K562 (cell line): ENCODE results near the gene VEGFB. TPM values are rescaled to one million over a fixed set of nuclear protein-coding genes. Genes with fewer than 3 reads are reported as not detected.

Experiments
- ASH1L ChIP-seq: fragments of 450-650 bp; IDR thresholded peaks from 2 replicates; pipeline ENCODE4 v1.6.1; 2018; ENCODE audit warnings: borderline replicate concordance, mild to moderate bottlenecking, low read depth; ENCODE audit not compliant: partially characterized antibody
- DDX20 ChIP-seq: fragments of 450-650 bp; IDR thresholded peaks from 2 replicates; pipeline ENCODE4 v1.6.1; 2016; ENCODE audit warnings: missing genetic modification characterization, low read depth, mild to moderate bottlenecking, missing compliant biosample characterization, moderate library complexity
- EGR1 ChIP-seq: fragments of 450-650 bp; conservative IDR thresholded peaks from 2 replicates; pipeline ENCODE4 v1.6.1; 2017; ENCODE audit warnings: mild to moderate bottlenecking
- HDAC2 ChIP-seq: fragments of 450-650 bp; IDR thresholded peaks from 2 replicates; pipeline ENCODE4 v1.6.1; 2016; ENCODE audit warnings: mild to moderate bottlenecking
- HNRNPL ChIP-seq: fragments of 200-400 bp; formaldehyde crosslinking; IDR thresholded peaks from 2 replicates; pipeline ENCODE4 v1.6.1; 2017; ENCODE audit warnings: low read depth, mild to moderate bottlenecking, low read length
- NFIX ChIP-seq: fragments of 250-450 bp; sonication (Bioruptor Pico); IDR thresholded peaks from 2 replicates; pipeline ENCODE4 v1.4.0; 2020; ENCODE audit warnings: low read depth, mild to moderate bottlenecking, moderate library complexity
- SIN3B ChIP-seq: fragments of 450-650 bp; IDR thresholded peaks from 2 replicates; pipeline ENCODE4 v1.6.1; 2017; ENCODE audit warnings: low read depth, mild to moderate bottlenecking, moderate library complexity
- SRSF3 ChIP-seq: fragments of 200-400 bp; formaldehyde crosslinking; IDR thresholded peaks from 2 replicates; pipeline ENCODE4 v1.6.1; 2016; ENCODE audit warnings: mild to moderate bottlenecking, low read length, moderate library complexity; ENCODE audit not compliant: insufficient read depth
- STAG1 ChIP-seq: sonication (generic); formaldehyde crosslinking; IDR thresholded peaks from 2 replicates; pipeline ENCODE4 v1.5.0; 2020; ENCODE audit warnings: missing genetic modification reagents, borderline replicate concordance
- polyA plus RNA-seq, 8 experiments: library from polyadenylated mRNA; depleted of rRNA in 4 of 8; stranded (reverse) in 5 of 8; unstranded in 3 of 8; fragments of >200 nt; fragmentation: Nextera tagmentation in 2 of 8; fragmentation: Illumina TruSeq in 1 of 8; extraction: Ambion mirVana in 2 of 8; extraction: Trizol in 1 of 8; gene quantifications; 2 replicates each; pipeline versions ENCODE4 v1.2.1 to v1.2.3, GENCODE V29; 2011 to 2014; ENCODE audit warnings: inconsistent platforms in 1 of 8, missing spikeins in 1 of 8
- total RNA-seq, 7 experiments: library from RNA; depleted of rRNA in 6 of 7; stranded (reverse); fragments of >200 nt in 6 of 7; fragmentation: Illumina TruSeq in 2 of 7; extraction: Trizol in 2 of 7; gene quantifications; 2 replicates each; pipeline versions ENCODE4 v1.2.1 to v1.2.3, GENCODE V29; 2011 to 2021; ENCODE audit warnings: low replicate concordance in 1 of 7
- TF ChIP-seq, protein P1 (sequence below): fragments of 450-650 bp; IDR thresholded peaks from 2 replicates; pipeline ENCODE4 v1.6.1; 2016; ENCODE audit warnings: mild to moderate bottlenecking, moderate library complexity

The VEGFB gene
- total and polyA plus RNA-seq, 9 of the 15 experiments (the other 6 are each of a cell fraction or from before 2014, with no cell fraction given) = 11.0 to 83.4 (median 25.7) TPM

DNA sequence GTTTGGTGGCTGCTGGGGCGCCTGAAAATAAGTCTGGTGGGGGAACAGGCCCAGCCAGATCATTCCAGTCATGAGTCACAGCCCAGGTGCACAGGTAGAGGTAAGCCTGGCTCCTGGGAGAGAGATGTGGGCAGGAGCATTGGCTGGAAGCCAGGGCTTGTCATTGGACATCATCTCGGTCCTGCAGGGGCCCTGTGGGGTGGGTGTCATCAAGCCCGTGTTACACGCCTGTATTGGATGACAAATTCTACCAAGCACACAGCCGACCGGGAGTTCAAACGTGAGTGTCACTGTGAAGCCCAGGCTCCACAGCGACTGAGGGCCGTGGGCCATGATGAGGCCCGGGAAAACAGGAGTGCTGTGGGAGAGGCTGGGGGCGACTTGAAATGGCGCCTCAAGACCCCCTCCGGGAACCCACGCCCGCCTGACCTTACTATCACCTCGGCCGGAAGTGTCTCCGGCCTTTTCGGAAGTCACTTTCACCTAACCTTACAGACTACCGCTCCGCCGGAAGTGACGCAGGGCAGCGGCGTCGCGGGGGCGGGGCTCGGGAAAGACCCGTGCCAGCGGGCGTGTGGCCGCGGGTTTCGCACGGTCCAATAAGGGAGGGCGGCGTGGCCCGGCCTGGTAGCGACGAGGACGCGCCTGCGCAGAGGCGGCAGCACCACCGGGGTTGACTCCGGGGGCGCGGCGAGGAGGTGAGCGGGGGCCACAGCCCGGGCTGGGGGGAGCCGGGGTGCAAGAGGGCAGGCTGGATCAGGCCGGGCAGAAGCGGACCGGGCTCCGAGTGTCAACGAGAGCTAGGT, 6.3 kb downstream of the VEGFB start, which contains the start of gene FKBP2 (continued):
- TF ChIP-seq, protein P1, sequence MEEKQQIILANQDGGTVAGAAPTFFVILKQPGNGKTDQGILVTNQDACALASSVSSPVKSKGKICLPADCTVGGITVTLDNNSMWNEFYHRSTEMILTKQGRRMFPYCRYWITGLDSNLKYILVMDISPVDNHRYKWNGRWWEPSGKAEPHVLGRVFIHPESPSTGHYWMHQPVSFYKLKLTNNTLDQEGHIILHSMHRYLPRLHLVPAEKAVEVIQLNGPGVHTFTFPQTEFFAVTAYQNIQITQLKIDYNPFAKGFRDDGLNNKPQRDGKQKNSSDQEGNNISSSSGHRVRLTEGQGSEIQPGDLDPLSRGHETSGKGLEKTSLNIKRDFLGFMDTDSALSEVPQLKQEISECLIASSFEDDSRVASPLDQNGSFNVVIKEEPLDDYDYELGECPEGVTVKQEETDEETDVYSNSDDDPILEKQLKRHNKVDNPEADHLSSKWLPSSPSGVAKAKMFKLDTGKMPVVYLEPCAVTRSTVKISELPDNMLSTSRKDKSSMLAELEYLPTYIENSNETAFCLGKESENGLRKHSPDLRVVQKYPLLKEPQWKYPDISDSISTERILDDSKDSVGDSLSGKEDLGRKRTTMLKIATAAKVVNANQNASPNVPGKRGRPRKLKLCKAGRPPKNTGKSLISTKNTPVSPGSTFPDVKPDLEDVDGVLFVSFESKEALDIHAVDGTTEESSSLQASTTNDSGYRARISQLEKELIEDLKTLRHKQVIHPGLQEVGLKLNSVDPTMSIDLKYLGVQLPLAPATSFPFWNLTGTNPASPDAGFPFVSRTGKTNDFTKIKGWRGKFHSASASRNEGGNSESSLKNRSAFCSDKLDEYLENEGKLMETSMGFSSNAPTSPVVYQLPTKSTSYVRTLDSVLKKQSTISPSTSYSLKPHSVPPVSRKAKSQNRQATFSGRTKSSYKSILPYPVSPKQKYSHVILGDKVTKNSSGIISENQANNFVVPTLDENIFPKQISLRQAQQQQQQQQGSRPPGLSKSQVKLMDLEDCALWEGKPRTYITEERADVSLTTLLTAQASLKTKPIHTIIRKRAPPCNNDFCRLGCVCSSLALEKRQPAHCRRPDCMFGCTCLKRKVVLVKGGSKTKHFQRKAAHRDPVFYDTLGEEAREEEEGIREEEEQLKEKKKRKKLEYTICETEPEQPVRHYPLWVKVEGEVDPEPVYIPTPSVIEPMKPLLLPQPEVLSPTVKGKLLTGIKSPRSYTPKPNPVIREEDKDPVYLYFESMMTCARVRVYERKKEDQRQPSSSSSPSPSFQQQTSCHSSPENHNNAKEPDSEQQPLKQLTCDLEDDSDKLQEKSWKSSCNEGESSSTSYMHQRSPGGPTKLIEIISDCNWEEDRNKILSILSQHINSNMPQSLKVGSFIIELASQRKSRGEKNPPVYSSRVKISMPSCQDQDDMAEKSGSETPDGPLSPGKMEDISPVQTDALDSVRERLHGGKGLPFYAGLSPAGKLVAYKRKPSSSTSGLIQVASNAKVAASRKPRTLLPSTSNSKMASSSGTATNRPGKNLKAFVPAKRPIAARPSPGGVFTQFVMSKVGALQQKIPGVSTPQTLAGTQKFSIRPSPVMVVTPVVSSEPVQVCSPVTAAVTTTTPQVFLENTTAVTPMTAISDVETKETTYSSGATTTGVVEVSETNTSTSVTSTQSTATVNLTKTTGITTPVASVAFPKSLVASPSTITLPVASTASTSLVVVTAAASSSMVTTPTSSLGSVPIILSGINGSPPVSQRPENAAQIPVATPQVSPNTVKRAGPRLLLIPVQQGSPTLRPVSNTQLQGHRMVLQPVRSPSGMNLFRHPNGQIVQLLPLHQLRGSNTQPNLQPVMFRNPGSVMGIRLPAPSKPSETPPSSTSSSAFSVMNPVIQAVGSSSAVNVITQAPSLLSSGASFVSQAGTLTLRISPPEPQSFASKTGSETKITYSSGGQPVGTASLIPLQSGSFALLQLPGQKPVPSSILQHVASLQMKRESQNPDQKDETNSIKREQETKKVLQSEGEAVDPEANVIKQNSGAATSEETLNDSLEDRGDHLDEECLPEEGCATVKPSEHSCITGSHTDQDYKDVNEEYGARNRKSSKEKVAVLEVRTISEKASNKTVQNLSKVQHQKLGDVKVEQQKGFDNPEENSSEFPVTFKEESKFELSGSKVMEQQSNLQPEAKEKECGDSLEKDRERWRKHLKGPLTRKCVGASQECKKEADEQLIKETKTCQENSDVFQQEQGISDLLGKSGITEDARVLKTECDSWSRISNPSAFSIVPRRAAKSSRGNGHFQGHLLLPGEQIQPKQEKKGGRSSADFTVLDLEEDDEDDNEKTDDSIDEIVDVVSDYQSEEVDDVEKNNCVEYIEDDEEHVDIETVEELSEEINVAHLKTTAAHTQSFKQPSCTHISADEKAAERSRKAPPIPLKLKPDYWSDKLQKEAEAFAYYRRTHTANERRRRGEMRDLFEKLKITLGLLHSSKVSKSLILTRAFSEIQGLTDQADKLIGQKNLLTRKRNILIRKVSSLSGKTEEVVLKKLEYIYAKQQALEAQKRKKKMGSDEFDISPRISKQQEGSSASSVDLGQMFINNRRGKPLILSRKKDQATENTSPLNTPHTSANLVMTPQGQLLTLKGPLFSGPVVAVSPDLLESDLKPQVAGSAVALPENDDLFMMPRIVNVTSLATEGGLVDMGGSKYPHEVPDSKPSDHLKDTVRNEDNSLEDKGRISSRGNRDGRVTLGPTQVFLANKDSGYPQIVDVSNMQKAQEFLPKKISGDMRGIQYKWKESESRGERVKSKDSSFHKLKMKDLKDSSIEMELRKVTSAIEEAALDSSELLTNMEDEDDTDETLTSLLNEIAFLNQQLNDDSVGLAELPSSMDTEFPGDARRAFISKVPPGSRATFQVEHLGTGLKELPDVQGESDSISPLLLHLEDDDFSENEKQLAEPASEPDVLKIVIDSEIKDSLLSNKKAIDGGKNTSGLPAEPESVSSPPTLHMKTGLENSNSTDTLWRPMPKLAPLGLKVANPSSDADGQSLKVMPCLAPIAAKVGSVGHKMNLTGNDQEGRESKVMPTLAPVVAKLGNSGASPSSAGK = no peak
- 0 out of 2 replicates have a peak, but pooled peaks have one; percentile 1 for TF ChIP-seq NFIX (CRISPR knock-in tag)
- TF ChIP-seq SRSF3 = no peak
- peak; percentile 22; the same call in 1 of the 2 replicates for TF ChIP-seq SIN3B
- TF ChIP-seq EGR1 = peak; percentile 91
- TF ChIP-seq ASH1L = no peak
- 0 out of 2 replicates have a peak, but pooled peaks have one; percentile 53 for TF ChIP-seq HNRNPL
- no peak for TF ChIP-seq STAG1 (CRISPR knock-in tag)
- TF ChIP-seq DDX20 (tag) = no peak
- 0 out of 2 replicates have a peak, but pooled peaks have one; percentile 26 for TF ChIP-seq HDAC2
- TF ChIP-seq, all 486 proteins: peak for 170
